B cell (primary cell): ENCODE measurements around the gene SCO2. TPM values are rescaled to one million over a fixed set of nuclear protein-coding genes. Genes with fewer than 3 reads are reported as not detected.

ENCODE experiments used
- ATAC-seq: fragments of 200-7000 bp; cut with Tn5 transposase; one replicate; pipeline ENCODE4 v1.10.0; 2021; ENCODE audit warnings: low read depth, mild to moderate bottlenecking, moderate number of reproducible peaks, moderate library complexity
- CTCF ChIA-PET: fragments of 350-600 bp; sonication (Branson Sonifier 250); formaldehyde crosslinking; loops from one replicate; lab custom pipeline; 2021; ENCODE audit warnings: antibody characterized with exemption, inconsistent platforms; lab: Charles Lee
- POLR2A ChIA-PET: fragments of 350-600 bp; sonication (Branson Sonifier 250); formaldehyde crosslinking; loops from one replicate; lab custom pipeline; 2021; ENCODE audit warnings: antibody characterized with exemption; lab: Charles Lee
- DNase-seq: peaks from one replicate; pipeline ENCODE4 v3.0.0; 2013
- H2AFZ ChIP-seq: 2 replicates; pipeline ENCODE4 v1.6.1; 2012; ENCODE audit warnings: mild to moderate bottlenecking, low read depth, low read length; ENCODE audit not compliant: insufficient read depth, poor library complexity, severe bottlenecking
- H3K27ac ChIP-seq, 2 donors: 1 replicate in 1 of 2; 2 replicates in 1 of 2; pipeline ENCODE4 v1.5.1; 2012 to 2013; ENCODE audit warnings: low read length in 2 of 2, mild to moderate bottlenecking in 2 of 2, moderate library complexity in 1 of 2
- H3K27me3 ChIP-seq, 4 experiments: fragments of 200-600 bp in 1 of 4; sonication (generic) in 1 of 4; replicated peaks in 1 of 4; 1 replicate in 2 of 4; 2 replicates in 2 of 4; pipeline versions ENCODE4 v1.6.1 to v1.7.0; 2013 to 2016; ENCODE audit warnings: low read length in 3 of 4, mild to moderate bottlenecking in 2 of 4, mixed read lengths in 1 of 4, moderate library complexity in 1 of 4; ENCODE audit not compliant: insufficient read depth in 4 of 4, control insufficient read depth in 3 of 4; ENCODE audit errors: control extremely low read depth in 1 of 4
- H3K36me3 ChIP-seq, 2 experiments: replicated peaks in 1 of 2; 1 replicate in 1 of 2; 2 replicates in 1 of 2; pipeline versions ENCODE4 v1.6.1 to v1.7.1; 2013; ENCODE audit warnings: low read length in 1 of 2; ENCODE audit not compliant: insufficient read depth in 2 of 2, control insufficient read depth in 1 of 2; ENCODE audit errors: control extremely low read depth in 1 of 2, extremely low read depth in 1 of 2
- H3K4me1 ChIP-seq, 2 donors: fragments of 200-600 bp in 1 of 2; sonication (generic) in 1 of 2; 1 replicate in 1 of 2; 2 replicates in 1 of 2; pipeline versions ENCODE4 v1.5.1 to v1.6.1; 2013 to 2017; ENCODE audit warnings: low read length in 2 of 2; ENCODE audit not compliant: control insufficient read depth in 2 of 2, insufficient read depth in 2 of 2
- H3K4me2 ChIP-seq: replicated peaks from 2 replicates; pipeline ENCODE3; 2012; ENCODE audit warnings: mild to moderate bottlenecking, low read depth, low read length; ENCODE audit not compliant: poor library complexity, severe bottlenecking
- H3K4me3 ChIP-seq, 5 experiments: fragments of 200-600 bp in 1 of 5; sonication (generic) in 1 of 5; 1 replicate in 3 of 5; 2 replicates in 2 of 5; pipeline versions ENCODE4 v1.5.1 to v1.7.0; 2011 to 2016; ENCODE audit warnings: low read length in 4 of 5, mild to moderate bottlenecking in 4 of 5, low read depth in 2 of 5, control low read depth in 1 of 5, moderate library complexity in 1 of 5; ENCODE audit not compliant: insufficient read depth in 1 of 5; ENCODE audit errors: control extremely low read depth in 1 of 5, extremely low read depth in 1 of 5
- H3K79me2 ChIP-seq: fragments of 200-600 bp; sonication (generic); one replicate; pipeline ENCODE4 v1.6.0; 2016; ENCODE audit warnings: low read length; ENCODE audit not compliant: control insufficient read depth, insufficient read depth
- H3K9ac ChIP-seq: fragments of 200-600 bp; sonication (generic); 2 replicates; pipeline ENCODE4 v1.6.1; 2017; ENCODE audit warnings: mild to moderate bottlenecking, low read length, moderate library complexity
- H3K9me3 ChIP-seq, 3 donors: one replicate each; pipeline versions ENCODE4 v1.6.1 to v1.7.1; 2013; ENCODE audit warnings: low read length in 2 of 3; ENCODE audit not compliant: control insufficient read depth in 2 of 3, insufficient read depth in 1 of 3; ENCODE audit errors: control extremely low read depth in 1 of 3
- H4K20me1 ChIP-seq: 2 replicates; pipeline ENCODE4 v1.6.0; 2012; ENCODE audit warnings: mild to moderate bottlenecking, low read length; ENCODE audit not compliant: insufficient read depth, control insufficient read depth, poor library complexity, severe bottlenecking
- H3K27ac Mint-ChIP-seq: one replicate; pipeline ENCODE4 v1.8.0; 2021; ENCODE audit warnings: mixed read lengths
- H3K27me3 Mint-ChIP-seq: one replicate; pipeline ENCODE4 v1.8.0; 2021; ENCODE audit warnings: mixed read lengths
- H3K4me1 Mint-ChIP-seq: one replicate; pipeline ENCODE4 v1.8.0; 2021; ENCODE audit warnings: mixed read lengths
- H3K4me3 Mint-ChIP-seq: one replicate; pipeline ENCODE4 v1.8.0; 2021; ENCODE audit warnings: mixed read lengths
- H3K9me3 Mint-ChIP-seq: one replicate; pipeline ENCODE4 v1.8.0; 2022; ENCODE audit warnings: mixed read lengths; ENCODE audit not compliant: insufficient read depth
- EZH2 ChIP-seq: IDR thresholded peaks from 2 replicates; pipeline ENCODE4 v1.6.1; 2012; ENCODE audit warnings: borderline replicate concordance, low read depth, mild to moderate bottlenecking, moderate library complexity, low read length; ENCODE audit not compliant: insufficient read depth, poor library complexity, severe bottlenecking
- WGBS: methylation state at CpG from one replicate; pipeline ENCODE4 v1.1.5; 2013; ENCODE audit warnings: missing lambda C conversion rate; ENCODE audit not compliant: insufficient coverage; 5-methylcytosine and 5-hydroxymethylcytosine counted together
- intact Hi-C: fragments of 100-400 bp; cut with micrococcal nuclease; formaldehyde crosslinking; loops from one replicate; pipeline ENCODE4 v1.10.0; 2022
- polyA plus RNA-seq: library from polyadenylated mRNA; depleted of rRNA; stranded (reverse); fragments of >200 nt; gene quantifications from 2 replicates; pipeline ENCODE4 v1.2.3, GENCODE V29; 2012
- total RNA-seq, 2 donors: library from RNA; stranded (reverse); fragments of 120-200 nt in 1 of 2; gene quantifications; 1 replicate in 1 of 2; 2 replicates in 1 of 2; pipeline versions ENCODE4 v1.2.3 to v1.2.4, GENCODE V29; 2013 to 2022
- TF ChIP-seq, protein P1 (sequence below): fragments of 200-600 bp; IDR thresholded peaks from one replicate; pipeline ENCODE4 v1.8.0; 2022; ENCODE audit warnings: antibody characterized with exemption, mild to moderate bottlenecking

SCO2 gene
- total and polyA plus RNA-seq, 2 donors (not counting 1 experiment from before 2014, with no cell fraction given): 1.1 to 14.2 TPM

DNA sequence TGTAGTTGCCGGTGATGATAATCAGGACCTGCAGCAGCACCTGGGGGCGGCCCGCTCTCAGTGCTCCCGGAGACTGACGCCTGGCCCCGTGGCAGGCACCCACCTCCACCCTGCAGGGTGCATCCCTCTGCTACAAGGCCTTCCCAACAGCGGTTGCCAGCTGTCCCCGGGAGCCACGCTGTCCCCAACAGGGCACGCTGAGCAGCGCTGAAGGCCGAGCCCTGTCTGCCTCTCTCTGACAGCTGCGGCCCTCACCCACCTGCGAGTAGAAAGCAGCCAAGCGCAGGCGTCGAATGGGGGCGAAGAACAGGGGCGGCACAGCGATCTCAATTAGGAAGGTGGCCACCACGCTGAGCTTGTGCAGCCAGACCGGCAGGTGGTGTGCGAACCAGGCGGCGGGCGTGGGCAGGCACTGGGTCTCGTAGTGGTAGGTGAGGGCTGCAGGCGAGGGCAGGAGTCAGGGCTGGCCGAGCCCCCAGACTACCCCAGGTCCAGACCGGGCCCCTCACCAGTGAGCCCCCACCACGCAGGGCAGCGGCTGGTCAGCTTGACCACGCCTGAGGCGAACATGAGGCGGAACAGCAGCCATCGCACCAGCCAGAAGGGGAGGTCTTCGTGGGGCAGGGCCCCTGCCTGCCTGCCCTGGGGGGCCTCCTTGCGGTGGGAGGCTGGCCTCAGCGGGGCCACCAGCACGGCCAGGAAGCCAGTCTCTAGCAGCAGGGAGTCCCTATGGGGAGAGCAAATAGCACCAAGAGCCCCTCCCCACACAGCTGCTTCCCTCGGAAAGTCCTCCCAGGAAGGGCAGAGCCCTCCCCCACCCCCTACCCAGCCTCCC is 19.4 kb downstream of the SCO2 start:
- H3K9ac ChIP-seq: no peak overlapping the region
- peak; percentile 33 for DNase-seq
- ChIA-PET CTCF (interaction anchor here (0.9 to 5.8 kb wide), 2 partner anchors 19 to 79 kb away, joined by 5 to 71 read pairs; partner anchors contain the start of gene SCO2), POLR2A (interaction anchor here (0.5 to 1.1 kb wide), 3 partner anchors 13 to 109 kb away, joined by 3 to 7 read pairs (median 5); no protein-coding TSS in a partner anchor)
- intact Hi-C loops: loop anchor here (5.0 kb wide), 1 partner anchor 164 kb away; the partner anchor contains the start of gene PPP6R2
- H3K9me3 ChIP-seq: no peaks in the 10 kb centered on the region
- peaks cover 19 to 29% of the 10 kb centered on the region in 2 donors for H3K4me1 ChIP-seq
- no peak overlapping the region for H3K27ac Mint-ChIP-seq
- H3K4me3 ChIP-seq: peak overlapping the region in 1 of 5 experiments; percentile 90
- peaks cover 46% of the 10 kb centered on the region for H3K79me2 ChIP-seq
- no peaks in the 10 kb centered on the region for H3K9me3 Mint-ChIP-seq
- peaks cover 0 to 32% of the 10 kb centered on the region in 2 experiments for H3K36me3 ChIP-seq
- no peaks in the 10 kb centered on the region for H3K27me3 ChIP-seq
- ATAC-seq: no peak
- H3K4me2 ChIP-seq: peak overlapping the region; percentile 93
- no peak overlapping the region for H3K27ac ChIP-seq
- peaks cover 27% of the 10 kb centered on the region for H3K4me1 Mint-ChIP-seq
- WGBS: 96% methylated on average over 40 of the region's 41 CpGs
- H4K20me1 ChIP-seq: peaks cover 30% of the 10 kb centered on the region
- TF ChIP-seq EZH2: no peak
- TF ChIP-seq, protein P1, sequence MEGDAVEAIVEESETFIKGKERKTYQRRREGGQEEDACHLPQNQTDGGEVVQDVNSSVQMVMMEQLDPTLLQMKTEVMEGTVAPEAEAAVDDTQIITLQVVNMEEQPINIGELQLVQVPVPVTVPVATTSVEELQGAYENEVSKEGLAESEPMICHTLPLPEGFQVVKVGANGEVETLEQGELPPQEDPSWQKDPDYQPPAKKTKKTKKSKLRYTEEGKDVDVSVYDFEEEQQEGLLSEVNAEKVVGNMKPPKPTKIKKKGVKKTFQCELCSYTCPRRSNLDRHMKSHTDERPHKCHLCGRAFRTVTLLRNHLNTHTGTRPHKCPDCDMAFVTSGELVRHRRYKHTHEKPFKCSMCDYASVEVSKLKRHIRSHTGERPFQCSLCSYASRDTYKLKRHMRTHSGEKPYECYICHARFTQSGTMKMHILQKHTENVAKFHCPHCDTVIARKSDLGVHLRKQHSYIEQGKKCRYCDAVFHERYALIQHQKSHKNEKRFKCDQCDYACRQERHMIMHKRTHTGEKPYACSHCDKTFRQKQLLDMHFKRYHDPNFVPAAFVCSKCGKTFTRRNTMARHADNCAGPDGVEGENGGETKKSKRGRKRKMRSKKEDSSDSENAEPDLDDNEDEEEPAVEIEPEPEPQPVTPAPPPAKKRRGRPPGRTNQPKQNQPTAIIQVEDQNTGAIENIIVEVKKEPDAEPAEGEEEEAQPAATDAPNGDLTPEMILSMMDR: no peak
- H3K27me3 Mint-ChIP-seq: no peaks in the 10 kb centered on the region
- no peak overlapping the region for H2AFZ ChIP-seq
- H3K4me3 Mint-ChIP-seq: peak overlapping the region; percentile 95
